HCT116 (cell line): ENCODE measurements around the gene PTGER1. TPM values are rescaled to one million over a fixed set of nuclear protein-coding genes. Genes with fewer than 3 reads are reported as not detected.
A peak's percentile ranks its signal among the peaks of the same experiment; 100 is the strongest.

Source experiments
- ATAC-seq: fragments of 200-7000 bp; cut with Tn5 transposase; 2 replicates; pipeline ENCODE4 v1.9.1; 2020; ENCODE audit warnings: mild to moderate bottlenecking, moderate library complexity
- BruUV-seq: library from RNA; stranded (reverse); fragments of 400-500 nt; replicated peaks from 2 replicates; lab custom pipeline; 2021; lab: Mats Ljungman, UMichigan
- CTCF ChIA-PET: fragments of 300-600 bp; sonication (Branson Sonifier 250); formaldehyde crosslinking; loops from one replicate; lab custom pipeline; 2021; ENCODE audit warnings: antibody characterized with exemption; lab: Charles Lee
- POLR2A ChIA-PET: fragments of 300-600, 350-600 bp; sonication (Branson Sonifier 250); formaldehyde crosslinking; loops from one replicate; lab custom pipeline; 2021; ENCODE audit warnings: antibody characterized with exemption; lab: Charles Lee
- RAD21 ChIA-PET, 2 experiments: fragments of 300-600 bp; sonication (Branson Sonifier 250); formaldehyde crosslinking; loops; one replicate each; lab custom pipeline; 2023; ENCODE audit warnings: low total read pairs in 2 of 2; ENCODE audit not compliant: uncharacterized antibody in 2 of 2, unreplicated experiment in 2 of 2, low non-redundant PET in 1 of 2; lab: Charles Lee
- DNase-seq: peaks from one replicate; pipeline ENCODE4 v3.0.0-alpha.2; 2010; ENCODE audit warnings: low read depth, low spot score
- H2AFZ ChIP-seq: fragments of 200-600 bp; shearing (Covaris generic), sonication (generic); 2 replicates; pipeline ENCODE4 v1.6.1; 2017; ENCODE audit warnings: low read depth, mixed run types, mixed read lengths, antibody characterized with exemption, low read length; ENCODE audit not compliant: poor library complexity, severe bottlenecking
- H3K27ac ChIP-seq: 2 replicates; pipeline ENCODE4 v1.5.1; 2012; ENCODE audit warnings: low read depth, low read length
- H3K27me3 ChIP-seq: fragments of 200-600 bp; sonication (generic); 2 replicates; pipeline ENCODE4 v1.6.1; 2016; ENCODE audit warnings: mixed run types, low read length, mixed read lengths; ENCODE audit not compliant: insufficient read depth
- H3K36me3 ChIP-seq, 2 experiments: fragments of 200-500 bp in 1 of 2; fragments of 200-600 bp in 1 of 2; sonication (Bioruptor generic) in 1 of 2; sonication (generic) in 1 of 2; 2 replicates each; pipeline versions ENCODE4 v1.5.1 to v1.6.1; 2014 to 2016; ENCODE audit warnings: low read length in 2 of 2, inconsistent platforms in 1 of 2, mixed read lengths in 1 of 2, mixed run types in 1 of 2; ENCODE audit not compliant: insufficient read depth in 2 of 2, control insufficient read depth in 1 of 2
- H3K4me1 ChIP-seq, 2 experiments: fragments of 200-600 bp in 1 of 2; sonication (generic) in 1 of 2; 2 replicates each; pipeline versions ENCODE4 v1.5.1 to v1.6.1; 2012 to 2017; ENCODE audit warnings: low read length in 2 of 2, inconsistent platforms in 1 of 2, mild to moderate bottlenecking in 1 of 2, mixed read lengths in 1 of 2, mixed run types in 1 of 2, moderate library complexity in 1 of 2; ENCODE audit not compliant: insufficient read depth in 2 of 2, control insufficient read depth in 1 of 2
- H3K4me2 ChIP-seq: fragments of 200-600 bp; sonication (generic); 2 replicates; pipeline ENCODE4 v1.6.1; 2017; ENCODE audit warnings: mixed run types, low read length, mixed read lengths
- H3K4me3 ChIP-seq, 2 experiments: fragments of 200-600 bp in 1 of 2; sonication (generic) in 1 of 2; replicated peaks in 1 of 2; 2 replicates each; pipeline ENCODE4 v1.5.1; 2011 to 2016; ENCODE audit warnings: low read length in 2 of 2, control low read depth in 1 of 2, low read depth in 1 of 2, mild to moderate bottlenecking in 1 of 2, mixed read lengths in 1 of 2, mixed run types in 1 of 2
- H3K79me2 ChIP-seq: fragments of 200-600 bp; sonication (generic); 2 replicates; pipeline ENCODE4 v1.6.1; 2017; ENCODE audit warnings: mild to moderate bottlenecking, mixed run types, low read length, moderate library complexity, mixed read lengths; ENCODE audit not compliant: insufficient read depth
- H3K9ac ChIP-seq: fragments of 200-600 bp; sonication (generic); 2 replicates; pipeline ENCODE4 v1.6.1; 2016; ENCODE audit warnings: low read length, mixed read lengths
- H3K9me2 ChIP-seq: fragments of 200-600 bp; sonication (generic), shearing (Covaris generic); 2 replicates; pipeline ENCODE4 v1.6.1; 2017; ENCODE audit warnings: mixed run types, mild to moderate bottlenecking, moderate library complexity; ENCODE audit not compliant: insufficient read depth
- H3K9me3 ChIP-seq, 2 experiments: fragments of 200-500 bp in 1 of 2; fragments of 200-600 bp in 1 of 2; sonication (Bioruptor generic) in 1 of 2; sonication (generic) in 1 of 2; 2 replicates each; pipeline ENCODE4 v1.6.1; 2014 to 2017; ENCODE audit warnings: low read length in 2 of 2, mixed read lengths in 2 of 2, inconsistent platforms in 1 of 2, low read depth in 1 of 2, mild to moderate bottlenecking in 1 of 2, mixed run types in 1 of 2, moderate library complexity in 1 of 2; ENCODE audit not compliant: control insufficient read depth in 1 of 2, insufficient read depth in 1 of 2
- H4K20me1 ChIP-seq: fragments of 200-600 bp; sonication (generic), shearing (Covaris generic); 2 replicates; pipeline ENCODE4 v1.6.1; 2017; ENCODE audit warnings: mixed run types, mild to moderate bottlenecking, moderate library complexity; ENCODE audit not compliant: insufficient read depth
- EZH2phosphoT487 ChIP-seq: fragments of 200-600 bp; IDR thresholded peaks from 2 replicates; pipeline ENCODE4 v1.6.1; 2018; ENCODE audit warnings: antibody characterized with exemption, borderline replicate concordance
- intact Hi-C: fragments of 100-400 bp; cut with micrococcal nuclease; formaldehyde crosslinking; loops from 2 replicates; pipeline ENCODE4 v1.10.0; 2022
- total RNA-seq: library from RNA; stranded (reverse); gene quantifications from one replicate; pipeline ENCODE4 v1.2.1, GENCODE V29; 2021; ENCODE audit not compliant: unreplicated experiment
- TF ChIP-seq, protein P1 (sequence below): IDR thresholded peaks from 2 replicates; pipeline ENCODE4 v1.6.1; 2011; ENCODE audit warnings: mild to moderate bottlenecking, low read length, moderate library complexity; ENCODE audit not compliant: insufficient replicate concordance; ENCODE audit errors: extremely low read depth

Gene PTGER1
- total RNA-seq, 1 experiment from 2014 or later = 1.1 TPM

GRCh38 chr19:14511229-14511593 is 36.1 kb upstream of the PTGER1 start:
- H4K20me1 ChIP-seq = peaks cover 23% of the 10 kb centered on the region; the same call in 1 of the 2 replicates
- no TSS peak for BruUV-seq
- H2AFZ ChIP-seq = no peak overlapping the region
- no peaks in the 10 kb centered on the region for H3K9me2 ChIP-seq
- H3K9ac ChIP-seq = peak overlapping the region; percentile 41
- ChIA-PET POLR2A (interaction anchor here (0.6 to 8.7 kb wide), 5 partner anchors 8 to 263 kb away, joined by 3 to 112 read pairs (median 6); partner anchors contain the start of genes DNAJB1 and GIPC1), RAD21 (no interaction called here), CTCF (no interaction called here)
- H3K4me1 ChIP-seq = peaks cover 64 to 96% of the 10 kb centered on the region in 2 experiments
- no peaks in the 10 kb centered on the region for H3K27me3 ChIP-seq
- no peaks in the 10 kb centered on the region for H3K9me3 ChIP-seq
- peak overlapping the region; percentile 76 for H3K4me2 ChIP-seq
- intact Hi-C loops = no loop called here
- H3K27ac ChIP-seq = peak overlapping the region; percentile 51
- TF ChIP-seq, protein P1, sequence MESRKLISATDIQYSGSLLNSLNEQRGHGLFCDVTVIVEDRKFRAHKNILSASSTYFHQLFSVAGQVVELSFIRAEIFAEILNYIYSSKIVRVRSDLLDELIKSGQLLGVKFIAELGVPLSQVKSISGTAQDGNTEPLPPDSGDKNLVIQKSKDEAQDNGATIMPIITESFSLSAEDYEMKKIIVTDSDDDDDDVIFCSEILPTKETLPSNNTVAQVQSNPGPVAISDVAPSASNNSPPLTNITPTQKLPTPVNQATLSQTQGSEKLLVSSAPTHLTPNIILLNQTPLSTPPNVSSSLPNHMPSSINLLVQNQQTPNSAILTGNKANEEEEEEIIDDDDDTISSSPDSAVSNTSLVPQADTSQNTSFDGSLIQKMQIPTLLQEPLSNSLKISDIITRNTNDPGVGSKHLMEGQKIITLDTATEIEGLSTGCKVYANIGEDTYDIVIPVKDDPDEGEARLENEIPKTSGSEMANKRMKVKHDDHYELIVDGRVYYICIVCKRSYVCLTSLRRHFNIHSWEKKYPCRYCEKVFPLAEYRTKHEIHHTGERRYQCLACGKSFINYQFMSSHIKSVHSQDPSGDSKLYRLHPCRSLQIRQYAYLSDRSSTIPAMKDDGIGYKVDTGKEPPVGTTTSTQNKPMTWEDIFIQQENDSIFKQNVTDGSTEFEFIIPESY = no peak
- TF ChIP-seq EZH2phosphoT487 = no peak
- TF ChIP-seq, all 23 proteins: peak for 0
- no peak for DNase-seq
- no peak for ATAC-seq
- Histone ChIP-seq H3K36me3 (peaks cover 6 to 19% of the 10 kb centered on the region in 2 experiments; a peak in 3 of 4 replicates), H3K79me2 (peaks cover 24% of the 10 kb centered on the region), H3K4me3 (peak overlapping the region in 1 of 2 experiments; percentile 24; a peak in 2 of 4 replicates)
